ENCODE results near the gene CCDC6.

Gene CCDC6

DNA sequence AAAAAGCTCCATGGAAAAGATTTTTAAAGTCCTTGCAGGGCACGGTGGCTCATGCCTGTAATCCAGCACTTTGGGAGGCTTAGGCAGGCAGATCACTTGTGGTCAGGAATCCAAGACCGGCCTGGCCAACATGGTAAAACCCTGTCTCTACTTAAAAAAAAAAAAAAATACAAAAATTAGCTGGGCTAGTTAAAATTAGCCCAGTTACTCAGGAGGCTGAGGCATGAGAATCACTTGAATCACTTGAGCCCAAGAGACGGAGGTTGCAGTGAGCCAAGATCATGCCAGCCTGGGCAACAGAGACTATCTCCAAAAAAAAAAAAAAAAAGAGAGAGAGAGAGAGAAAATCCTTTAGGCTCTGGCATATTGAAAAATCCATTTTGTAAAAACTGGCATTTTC, 61.9 kb downstream of the CCDC6 start:
- no peak for DNase-seq

GRCh38 chr10:59843748-59844147, 62.6 kb downstream of the CCDC6 start:
- DNase-seq = no peak

- no peak for DNase-seq
Measured at GRCh38 chr10:59839576-59839975, 66.8 kb downstream of the CCDC6 start.

GRCh38 chr10:59838085-59838789, 68.1 kb downstream of the CCDC6 start:
- DNase-seq = no peak

GRCh38 chr10:59833810-59834209, 72.5 kb downstream of the CCDC6 start:
- no peak for DNase-seq

DNA sequence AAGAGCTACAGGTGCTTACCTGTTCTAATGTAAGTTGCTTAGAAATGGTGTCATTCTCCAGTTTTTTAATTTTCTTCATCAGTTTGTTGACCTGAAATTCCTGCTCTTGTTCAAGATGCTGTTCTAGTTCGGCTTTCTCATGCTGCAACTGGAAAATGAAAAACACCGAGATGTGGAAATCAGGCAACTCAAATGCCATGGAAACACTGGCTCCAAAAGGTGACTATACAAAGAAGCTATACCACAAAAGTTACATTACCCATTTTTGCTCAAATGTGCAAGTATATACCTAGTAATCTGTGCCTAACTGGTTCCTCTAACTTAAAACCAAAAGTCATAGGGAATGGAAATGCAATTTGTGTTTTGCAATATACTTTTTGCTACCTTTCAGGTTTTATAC, 73.8 kb downstream of the CCDC6 start:
- no peak for DNase-seq

DNA sequence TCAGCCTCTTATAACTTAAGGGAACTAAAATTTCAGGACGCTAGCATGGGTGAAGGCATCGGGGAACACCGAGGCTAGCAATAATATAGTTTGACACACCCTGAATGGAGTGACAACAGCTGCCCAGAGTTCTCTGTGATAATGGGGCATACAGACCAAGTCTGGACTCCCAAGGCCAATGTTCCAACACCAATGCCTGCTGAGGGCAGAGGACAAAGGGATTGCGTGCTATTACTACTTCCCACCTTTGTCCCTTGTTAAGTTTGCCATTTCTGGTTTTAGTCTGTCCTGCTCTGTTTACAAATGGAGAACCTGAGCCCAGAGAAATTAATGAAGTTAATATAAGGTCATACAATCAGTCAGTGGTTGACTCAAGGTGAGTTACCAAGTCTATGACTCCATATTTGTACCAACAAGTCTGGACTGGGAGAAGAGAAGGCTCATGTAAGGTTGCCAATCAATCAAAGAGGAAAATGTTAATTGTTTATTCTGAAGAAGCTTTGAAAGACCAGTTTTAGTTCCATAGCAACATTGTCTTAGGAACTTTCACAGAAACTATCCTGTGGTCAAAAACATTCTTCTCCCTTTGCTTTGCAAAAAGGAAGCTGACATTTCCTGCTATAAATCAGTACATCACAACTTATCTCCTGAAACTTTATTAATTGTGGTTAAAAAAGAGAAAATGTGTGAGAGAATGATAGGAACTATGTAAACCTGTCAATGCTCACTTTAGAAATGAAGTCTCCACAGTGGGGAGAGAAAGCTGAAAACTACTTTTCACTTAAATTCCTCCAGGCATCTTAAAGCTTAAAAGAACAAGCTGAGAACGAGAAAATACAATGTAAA, 74.5 kb downstream of the CCDC6 start:
- DNase-seq = no peak

- no peak for DNase-seq
Measured at GRCh38 chr10:59830601-59831259, 75.6 kb downstream of the CCDC6 start.

- DNase-seq = no peak
Measured at GRCh38 chr10:59829601-59830000, 76.8 kb downstream of the CCDC6 start.

- no peak for DNase-seq
Measured at GRCh38 chr10:59829024-59829423, 77.3 kb downstream of the CCDC6 start.

- DNase-seq = no peak
Measured at GRCh38 chr10:59825932-59826331, 80.4 kb downstream of the CCDC6 start.

DNA sequence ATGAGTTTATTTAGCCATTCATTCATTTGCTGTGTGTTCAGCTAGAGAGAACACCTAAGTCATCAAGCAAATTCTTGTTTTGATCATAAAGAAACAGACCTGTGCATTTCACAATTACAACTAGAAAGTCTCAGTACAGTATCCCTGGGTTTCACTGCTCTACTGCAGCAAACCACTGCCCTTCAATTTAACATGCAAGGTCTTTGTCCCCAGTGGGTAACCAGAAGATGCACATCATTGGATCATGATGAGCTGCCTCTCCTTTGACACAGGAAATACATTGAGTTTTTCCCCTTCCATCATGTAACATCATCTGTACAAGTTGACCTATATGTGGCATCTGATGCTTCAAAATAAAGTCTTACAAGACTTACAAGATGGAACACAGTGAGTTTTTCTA, 82.6 kb downstream of the CCDC6 start:
- DNase-seq = no peak

DNA sequence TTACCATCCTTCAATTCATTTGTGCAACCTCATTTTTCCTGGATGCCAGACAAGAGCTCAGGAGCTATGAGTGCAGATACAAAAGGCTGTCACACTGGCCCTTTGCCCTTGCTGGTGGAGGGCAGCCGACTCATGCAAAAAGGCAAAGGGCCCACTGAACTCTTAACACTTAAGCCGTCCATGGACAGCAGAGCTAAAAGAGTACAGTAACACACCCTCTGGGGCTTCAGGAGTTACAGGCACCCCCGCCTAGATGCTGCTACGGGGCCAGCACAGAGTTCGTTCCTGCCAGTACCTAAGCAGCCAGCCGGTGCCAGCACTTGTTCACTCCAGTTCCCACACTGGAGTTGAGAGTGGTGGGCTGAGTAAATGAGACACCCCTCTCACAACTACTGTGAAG, 83.2 kb downstream of the CCDC6 start:
- DNase-seq = no peak

DNA sequence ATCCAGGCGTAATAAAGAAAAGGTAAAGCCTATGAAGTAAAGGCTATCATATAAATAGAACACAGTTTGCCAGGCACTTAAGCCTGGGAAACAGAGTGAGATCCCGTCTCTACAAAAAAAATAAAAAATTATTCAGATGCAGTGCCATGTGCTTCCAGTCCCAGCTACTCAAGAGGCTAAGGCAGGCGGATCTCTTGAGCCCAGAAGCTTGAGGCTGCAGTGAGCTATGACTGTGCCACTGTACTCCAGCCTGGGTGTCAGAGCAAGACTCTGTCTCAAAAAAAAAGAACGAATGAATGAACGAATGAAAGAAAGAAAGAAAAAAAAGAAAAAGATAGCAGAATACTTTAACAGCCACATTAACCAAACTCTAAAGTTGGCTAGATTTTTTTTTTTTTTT, 85.9 kb downstream of the CCDC6 start:
- DNase-seq = no peak

GRCh38 chr10:59819683-59820082, 86.7 kb downstream of the CCDC6 start:
- DNase-seq = no peak

GRCh38 chr10:59819265-59819664, 87.1 kb downstream of the CCDC6 start:
- DNase-seq = no peak

- no peak for DNase-seq
Measured at GRCh38 chr10:59817773-59818172, 88.6 kb downstream of the CCDC6 start.

GRCh38 chr10:59814878-59815277, 91.5 kb downstream of the CCDC6 start:
- no peak for DNase-seq

GRCh38 chr10:59812519-59813122, 93.7 kb downstream of the CCDC6 start:
- no peak for DNase-seq

DNA sequence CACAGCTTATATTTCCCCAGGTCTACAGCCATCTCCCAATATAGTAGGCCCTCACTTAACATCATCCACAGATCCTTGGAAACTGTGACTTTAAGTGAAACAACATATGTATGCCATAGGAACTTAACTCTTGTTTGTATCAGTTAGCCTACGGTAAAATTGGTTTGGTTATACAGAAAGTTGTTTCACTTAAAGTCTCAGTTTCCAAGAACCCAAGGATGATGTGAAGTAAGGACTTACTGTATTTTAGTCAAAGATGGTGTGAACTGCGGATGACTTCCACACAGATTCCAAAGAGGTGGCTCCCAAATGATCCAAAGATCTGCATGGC, 96.7 kb downstream of the CCDC6 start:
- no peak for DNase-seq

- peak; percentile 51 to 69 for DNase-seq
Measured at GRCh38 chr10:59808896-59809643, 97.3 kb downstream of the CCDC6 start.
